Smooth muscle cell (in vitro differentiated cells): Measurements from ENCODE around the gene MECR. TPM values are rescaled to one million over a fixed set of nuclear protein-coding genes. Genes with fewer than 3 reads are reported as not detected.

Experiments
- DNase-seq: peaks from one replicate; lab custom pipeline; 2025; ENCODE audit not compliant: unreplicated experiment; lab: John Stamatoyannopoulos, UW
- H2AFZ ChIP-seq: fragments of 200-600 bp; sonication (generic); 2 replicates; pipeline ENCODE4 v1.6.0; 2016; ENCODE audit warnings: antibody characterized with exemption, low read depth, mild to moderate bottlenecking
- H3F3A ChIP-seq: fragments of 200-600 bp; sonication (generic); 2 replicates; pipeline ENCODE4 v1.6.0; 2017; ENCODE audit warnings: antibody characterized with exemption, low read depth
- H3K27ac ChIP-seq: fragments of 200-600 bp; sonication (generic); 2 replicates; pipeline ENCODE4 v1.5.1; 2016; ENCODE audit warnings: low read depth, mild to moderate bottlenecking
- H3K27me3 ChIP-seq: fragments of 200-600 bp; sonication (generic); 2 replicates; pipeline ENCODE4 v1.6.1; 2016; ENCODE audit warnings: low read depth, mild to moderate bottlenecking
- H3K36me3 ChIP-seq: fragments of 200-600 bp; sonication (generic); 2 replicates; pipeline ENCODE4 v1.5.1; 2016; ENCODE audit warnings: low read depth
- H3K4me1 ChIP-seq: fragments of 200-600 bp; sonication (generic); 2 replicates; pipeline ENCODE4 v1.5.1; 2016; ENCODE audit warnings: low read depth
- H3K4me2 ChIP-seq: fragments of 200-600 bp; sonication (generic); 2 replicates; pipeline ENCODE4 v1.6.0; 2016; ENCODE audit warnings: mild to moderate bottlenecking
- H3K4me3 ChIP-seq: fragments of 200-600 bp; sonication (generic); 2 replicates; pipeline ENCODE4 v1.5.1; 2016; ENCODE audit warnings: mild to moderate bottlenecking
- H3K79me2 ChIP-seq: fragments of 200-600 bp; sonication (generic); 2 replicates; pipeline ENCODE4 v1.6.0; 2016; ENCODE audit warnings: low read depth, mild to moderate bottlenecking
- H3K9ac ChIP-seq: fragments of 200-600 bp; sonication (generic); 2 replicates; pipeline ENCODE4 v1.6.0; 2016; ENCODE audit warnings: low read depth
- H3K9me3 ChIP-seq: fragments of 200-600 bp; sonication (generic); replicated peaks from 2 replicates; pipeline ENCODE4 v1.5.1; 2016; ENCODE audit warnings: low read depth
- H4K20me1 ChIP-seq: fragments of 200-600 bp; sonication (generic); 2 replicates; pipeline ENCODE4 v1.6.0; 2016; ENCODE audit warnings: low read depth
- CTCF ChIP-seq: fragments of 200-600 bp; sonication (generic); IDR thresholded peaks from 2 replicates; pipeline ENCODE4 v1.5.1; 2017; ENCODE audit warnings: borderline replicate concordance, mild to moderate bottlenecking, antibody characterized with exemption; ENCODE audit not compliant: insufficient read depth, poor library complexity, severe bottlenecking
- WGBS: methylation state at CpG from one replicate; pipeline ENCODE4 v1.1.7; 2016; ENCODE audit warnings: low lambda C conversion rate; 5-methylcytosine and 5-hydroxymethylcytosine counted together
- polyA plus RNA-seq: library from polyadenylated mRNA; unstranded; fragments of >200 nt; fragmentation: Nextera tagmentation; extraction: Ambion mirVana; gene quantifications from 2 replicates; pipeline ENCODE4 v1.2.1, GENCODE V29; 2016
- total RNA-seq: library from RNA; depleted of rRNA; stranded (reverse); fragments of >200 nt; gene quantifications from 2 replicates; pipeline ENCODE4 v1.2.3, GENCODE V29; 2014

Gene MECR
- total RNA-seq: 11.6 and 17.7 TPM in 2 replicates
- polyA plus RNA-seq: 39.8 and 43.8 TPM in 2 replicates

- peak; percentile 84 for DNase-seq
- Histone ChIP-seq H3K79me2 (peaks cover 10% of the 10 kb centered on the region), H3F3A (peaks cover 7% of the 10 kb centered on the region), H3K27ac (peak within 1 kb of the TSS; percentile 40), H3K4me3 (peak within 1 kb of the TSS; percentile 95), H3K36me3 (no peaks in the 10 kb centered on the region), H3K4me1 (peaks cover 9% of the 10 kb centered on the region), H3K9me3 (no peaks in the 10 kb centered on the region), H3K4me2 (peak within 1 kb of the TSS; percentile 99), H3K27me3 (no peaks in the 10 kb centered on the region), H4K20me1 (no peaks in the 10 kb centered on the region), H3K9ac (peak within 1 kb of the TSS; percentile 85), H2AFZ (peak within 1 kb of the TSS; percentile 98)
- WGBS: 4% methylated on average over 51 of the region's 52 CpGs
- no peak for TF ChIP-seq CTCF
Measured at GRCh38 chr1:29230553-29231378, at the start of gene MECR. Gene MECR (minus strand): TSS chr1:29230934. CDS start chr1:29230906, 28 bp downstream.

- no peak overlapping the region for H3K27ac ChIP-seq
- no peaks in the 10 kb centered on the region for H3K27me3 ChIP-seq
- no peak overlapping the region for H3K4me2 ChIP-seq
- no peak overlapping the region for H3K4me3 ChIP-seq
- H2AFZ ChIP-seq: no peak overlapping the region
- no peaks in the 10 kb centered on the region for H3F3A ChIP-seq
- no peak for DNase-seq
- H3K4me1 ChIP-seq: peaks cover 3% of the 10 kb centered on the region
- TF ChIP-seq CTCF: no peak
- peaks cover 9% of the 10 kb centered on the region for H3K36me3 ChIP-seq
- no peak overlapping the region for H3K9ac ChIP-seq
- H3K79me2 ChIP-seq: no peaks in the 10 kb centered on the region
- H4K20me1 ChIP-seq: no peaks in the 10 kb centered on the region
- WGBS: 93% methylated on average over 11 of the region's 11 CpGs
- no peaks in the 10 kb centered on the region for H3K9me3 ChIP-seq
Measured at GRCh38 chr1:29279951-29280391, 49.2 kb upstream of the MECR start.

- Histone ChIP-seq H3K4me2 (no peak overlapping the region), H3K79me2 (no peaks in the 10 kb centered on the region), H3K9me3 (no peaks in the 10 kb centered on the region), H3K27ac (no peak overlapping the region), H3K4me1 (peaks cover 3% of the 10 kb centered on the region), H4K20me1 (no peaks in the 10 kb centered on the region), H3K4me3 (no peak overlapping the region), H3K36me3 (peaks cover 9% of the 10 kb centered on the region), H3F3A (no peaks in the 10 kb centered on the region), H2AFZ (no peak overlapping the region), H3K27me3 (no peaks in the 10 kb centered on the region), H3K9ac (no peak overlapping the region)
- no peak for TF ChIP-seq CTCF
- WGBS: 93% methylated on average over 13 of the region's 13 CpGs
- DNase-seq: no peak
Measured at GRCh38 chr1:29279406-29279805, 48.7 kb upstream of the MECR start.

- Histone ChIP-seq H2AFZ (no peak overlapping the region), H4K20me1 (no peaks in the 10 kb centered on the region), H3K27ac (no peak overlapping the region), H3K4me2 (no peak overlapping the region), H3K79me2 (no peaks in the 10 kb centered on the region), H3K27me3 (no peaks in the 10 kb centered on the region), H3F3A (no peaks in the 10 kb centered on the region), H3K4me1 (peaks cover 3% of the 10 kb centered on the region), H3K36me3 (peaks cover 9% of the 10 kb centered on the region), H3K9me3 (no peaks in the 10 kb centered on the region), H3K9ac (no peak overlapping the region), H3K4me3 (no peak overlapping the region)
- WGBS: 89% methylated on average over 3 of the region's 3 CpGs
- no peak for DNase-seq
- no peak for TF ChIP-seq CTCF
Measured at GRCh38 chr1:29278124-29278523, 47.4 kb upstream of the MECR start.
